Nephron (organoid): ENCODE measurements around the gene ZNF136.

Experiments used
- H3K27ac Mint-ChIP-seq, 3 experiments: 2 replicates each; pipeline ENCODE4 v1.8.0; 2020; ENCODE audit warnings: mixed read lengths in 3 of 3, mild to moderate bottlenecking in 2 of 3, moderate library complexity in 1 of 3
- H3K27me3 Mint-ChIP-seq: 2 replicates; pipeline ENCODE4 v1.8.0; 2021; ENCODE audit warnings: low read depth, mild to moderate bottlenecking, moderate library complexity, mixed read lengths
- H3K36me3 Mint-ChIP-seq: 2 replicates; pipeline ENCODE4 v1.8.0; 2020; ENCODE audit warnings: low read depth, mixed read lengths
- H3K4me1 Mint-ChIP-seq: 2 replicates; pipeline ENCODE4 v1.8.0; 2020; ENCODE audit warnings: mixed read lengths
- H3K4me3 Mint-ChIP-seq, 3 experiments: 2 replicates each; pipeline ENCODE4 v1.8.0; 2020; ENCODE audit warnings: mild to moderate bottlenecking in 3 of 3, mixed read lengths in 3 of 3, moderate library complexity in 2 of 3
- H3K9me3 Mint-ChIP-seq: 2 replicates; pipeline ENCODE4 v1.8.0; 2020; ENCODE audit warnings: mixed read lengths
- TF ChIP-seq, protein P1 (sequence below), 3 experiments: fragments of 200-600 bp; sonication (generic); IDR thresholded peaks; one replicate each; pipeline ENCODE4 v1.5.0; 2021; ENCODE audit warnings: antibody characterized with exemption in 3 of 3; ENCODE audit not compliant: unreplicated experiment in 3 of 3

ZNF136 gene

DNA sequence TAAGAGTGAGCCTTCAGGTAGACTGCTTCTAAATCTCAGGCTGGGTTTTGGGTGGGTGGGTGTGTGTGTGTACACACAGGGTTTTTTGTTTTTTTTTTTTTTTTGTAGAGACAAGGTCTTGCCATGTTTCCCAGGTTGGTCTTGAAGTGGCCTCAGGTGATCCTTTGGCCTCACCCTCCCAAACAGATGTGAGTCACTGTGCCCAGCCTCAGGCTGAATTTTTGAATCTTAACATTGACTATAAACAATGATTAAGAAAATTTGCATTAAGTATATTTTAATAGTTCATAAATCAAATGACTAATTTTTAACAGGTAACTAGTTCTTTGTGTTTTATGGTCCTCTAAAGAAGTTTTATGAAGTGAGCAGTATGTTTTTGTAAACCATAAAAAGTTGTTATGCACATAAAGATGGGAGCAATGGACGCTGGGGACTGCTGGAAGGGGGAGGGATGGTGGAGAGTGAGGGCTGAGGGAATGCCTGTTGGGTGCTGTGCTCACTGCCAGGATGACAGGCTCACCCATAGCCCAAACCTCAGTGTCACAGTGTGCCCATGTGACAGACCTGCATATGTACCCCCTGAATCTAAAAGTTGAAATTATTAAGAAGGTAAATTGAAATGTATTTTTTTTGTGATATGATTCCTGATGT is 60.2 kb downstream of the ZNF136 start:
- H3K9me3 Mint-ChIP-seq, result peaks cover 67% of the 10 kb centered on the region
- TF ChIP-seq, protein P1, sequence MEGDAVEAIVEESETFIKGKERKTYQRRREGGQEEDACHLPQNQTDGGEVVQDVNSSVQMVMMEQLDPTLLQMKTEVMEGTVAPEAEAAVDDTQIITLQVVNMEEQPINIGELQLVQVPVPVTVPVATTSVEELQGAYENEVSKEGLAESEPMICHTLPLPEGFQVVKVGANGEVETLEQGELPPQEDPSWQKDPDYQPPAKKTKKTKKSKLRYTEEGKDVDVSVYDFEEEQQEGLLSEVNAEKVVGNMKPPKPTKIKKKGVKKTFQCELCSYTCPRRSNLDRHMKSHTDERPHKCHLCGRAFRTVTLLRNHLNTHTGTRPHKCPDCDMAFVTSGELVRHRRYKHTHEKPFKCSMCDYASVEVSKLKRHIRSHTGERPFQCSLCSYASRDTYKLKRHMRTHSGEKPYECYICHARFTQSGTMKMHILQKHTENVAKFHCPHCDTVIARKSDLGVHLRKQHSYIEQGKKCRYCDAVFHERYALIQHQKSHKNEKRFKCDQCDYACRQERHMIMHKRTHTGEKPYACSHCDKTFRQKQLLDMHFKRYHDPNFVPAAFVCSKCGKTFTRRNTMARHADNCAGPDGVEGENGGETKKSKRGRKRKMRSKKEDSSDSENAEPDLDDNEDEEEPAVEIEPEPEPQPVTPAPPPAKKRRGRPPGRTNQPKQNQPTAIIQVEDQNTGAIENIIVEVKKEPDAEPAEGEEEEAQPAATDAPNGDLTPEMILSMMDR (IDR thresholded peaks at IDR 0.05; ENCODE audit: unreplicated experiment in 3 of 3), result no peak
- H3K36me3 Mint-ChIP-seq, result peaks cover 91% of the 10 kb centered on the region
- H3K4me3 Mint-ChIP-seq, result no peak overlapping the region
- no peak overlapping the region for H3K27ac Mint-ChIP-seq
- H3K4me1 Mint-ChIP-seq, result no peaks in the 10 kb centered on the region
- no peaks in the 10 kb centered on the region for H3K27me3 Mint-ChIP-seq

DNA sequence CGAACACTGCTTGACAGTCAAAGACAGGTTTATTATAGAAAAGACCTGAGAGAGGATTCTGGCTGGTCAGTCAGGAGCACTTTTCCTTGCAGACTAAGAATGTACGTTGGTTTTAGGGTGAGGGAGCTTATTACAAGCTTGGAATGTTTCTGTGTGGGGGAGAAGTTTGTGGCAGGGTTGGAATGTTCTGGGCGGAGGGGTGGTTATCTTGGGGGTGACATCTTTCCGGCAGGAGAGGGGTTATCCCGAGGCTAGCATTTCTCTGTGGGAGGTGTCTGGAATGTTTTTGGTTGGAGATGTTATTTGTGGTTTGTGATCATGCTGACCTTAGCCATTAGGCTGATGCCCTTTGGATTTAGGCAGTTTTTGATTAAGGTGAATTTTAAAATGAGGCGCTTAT is 61.8 kb downstream of the ZNF136 start:
- Mint-ChIP-seq H3K4me1 (no peaks in the 10 kb centered on the region), H3K27me3 (no peaks in the 10 kb centered on the region), H3K36me3 (peaks cover 87% of the 10 kb centered on the region), H3K27ac (no peak overlapping the region), H3K9me3 (peaks cover 62% of the 10 kb centered on the region), H3K4me3 (no peak overlapping the region)
- TF ChIP-seq, protein P1 (IDR thresholded peaks at IDR 0.05; ENCODE audit: unreplicated experiment in 3 of 3), result no peak

DNA sequence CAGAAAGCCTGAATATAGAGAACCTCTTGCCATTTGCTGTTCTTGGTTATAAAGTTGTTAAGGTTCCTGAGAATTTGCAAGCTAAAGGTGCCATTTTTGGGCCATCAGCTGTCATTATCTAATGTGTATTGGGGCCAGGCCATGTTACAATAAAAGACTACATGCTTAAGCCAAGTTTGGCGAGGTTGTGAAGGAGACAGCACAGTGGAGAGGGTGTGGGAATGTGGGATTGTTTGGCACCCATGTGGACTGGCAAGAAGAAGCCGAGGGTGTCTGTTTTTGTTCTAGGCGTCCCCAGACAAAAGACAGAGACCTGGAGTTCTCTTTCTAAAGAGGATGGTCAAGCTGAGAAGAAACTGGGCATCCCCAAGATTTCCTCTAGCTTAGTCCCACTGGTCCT is 67.1 kb downstream of the ZNF136 start:
- TF ChIP-seq, protein P1 (IDR thresholded peaks at IDR 0.05; ENCODE audit: unreplicated experiment in 3 of 3), result no peak
- peaks cover 68% of the 10 kb centered on the region for H3K9me3 Mint-ChIP-seq
- H3K27me3 Mint-ChIP-seq, result no peaks in the 10 kb centered on the region
- no peak overlapping the region for H3K27ac Mint-ChIP-seq
- no peak overlapping the region for H3K4me3 Mint-ChIP-seq
- peaks cover 86% of the 10 kb centered on the region for H3K36me3 Mint-ChIP-seq
- no peaks in the 10 kb centered on the region for H3K4me1 Mint-ChIP-seq

DNA sequence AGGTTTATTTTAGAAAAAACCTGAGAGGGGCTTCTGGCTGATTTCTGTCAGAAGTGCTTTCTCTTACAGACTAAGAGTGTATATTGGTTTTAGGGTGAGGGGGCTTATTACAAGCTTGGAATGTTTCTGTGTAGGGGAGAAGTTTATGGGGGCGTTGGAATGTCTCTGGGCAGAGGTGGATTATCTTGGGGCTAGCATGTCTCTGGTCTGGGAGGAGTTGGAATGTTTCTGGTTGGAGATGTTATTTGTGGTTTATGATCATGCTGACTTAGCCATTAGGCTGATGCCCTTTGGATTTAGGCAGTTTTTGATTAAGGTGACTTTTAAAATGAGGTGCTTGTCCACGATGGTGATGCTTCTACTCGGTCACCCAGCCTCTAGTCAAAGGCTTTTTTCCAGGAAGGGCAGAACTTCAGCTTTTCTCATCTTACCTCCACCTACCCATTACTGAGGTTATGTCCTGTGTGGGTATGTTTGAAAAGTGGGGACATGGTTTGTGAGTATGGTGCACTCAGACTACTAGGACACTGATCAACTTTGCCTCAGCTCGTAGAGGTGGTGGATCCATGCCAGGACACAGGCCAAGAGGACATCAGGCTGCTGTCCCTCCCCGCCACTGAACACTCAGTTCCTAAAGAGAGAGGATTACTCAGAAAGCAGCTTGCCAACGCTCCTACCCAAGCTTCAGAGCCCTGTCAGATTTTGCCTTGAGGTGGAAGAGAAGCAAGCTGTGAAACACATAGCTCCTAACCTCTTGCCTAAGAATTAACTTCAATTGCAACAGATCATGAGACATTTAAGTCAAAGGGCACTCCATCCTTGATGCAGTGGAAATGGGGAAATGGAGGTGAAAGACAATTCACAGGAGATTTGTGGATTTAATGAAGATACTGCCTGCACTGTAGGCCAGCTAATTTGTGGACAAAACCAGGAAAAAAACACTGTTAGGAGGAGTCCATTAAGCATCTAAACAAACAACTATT is 68.1 kb downstream of the ZNF136 start:
- Mint-ChIP-seq H3K4me1 (no peaks in the 10 kb centered on the region), H3K36me3 (peaks cover 87% of the 10 kb centered on the region), H3K27ac (no peak overlapping the region), H3K27me3 (no peaks in the 10 kb centered on the region), H3K4me3 (no peak overlapping the region), H3K9me3 (peaks cover 68% of the 10 kb centered on the region)
- TF ChIP-seq, protein P1 (IDR thresholded peaks at IDR 0.05; ENCODE audit: unreplicated experiment in 3 of 3), result no peak

DNA sequence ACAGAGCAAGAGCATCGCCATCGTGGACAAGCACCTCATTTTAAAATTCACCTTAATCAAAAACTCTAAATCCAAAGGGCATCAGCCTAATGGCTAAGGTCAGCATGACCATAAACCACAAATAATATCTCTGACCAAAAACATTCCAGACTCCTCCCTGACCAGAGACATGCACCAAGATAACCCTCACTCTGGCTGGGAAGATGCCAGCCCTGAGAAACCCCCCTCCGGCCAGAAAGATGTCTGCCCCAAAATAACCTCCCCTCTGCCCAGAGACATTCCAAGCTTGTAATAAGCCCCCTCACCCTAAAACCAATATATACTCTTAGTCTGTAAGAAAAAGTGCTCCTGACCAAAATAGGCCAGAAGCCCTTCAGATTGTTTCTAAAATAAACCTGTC is 70.1 kb downstream of the ZNF136 start:
- Mint-ChIP-seq H3K4me1 (no peaks in the 10 kb centered on the region), H3K27me3 (no peaks in the 10 kb centered on the region), H3K9me3 (peaks cover 75% of the 10 kb centered on the region), H3K27ac (no peak overlapping the region), H3K4me3 (no peak overlapping the region), H3K36me3 (peaks cover 89% of the 10 kb centered on the region)
- TF ChIP-seq, protein P1 (IDR thresholded peaks at IDR 0.05; ENCODE audit: unreplicated experiment in 3 of 3), result no peak
